Caki2 (cell line): Measurements from ENCODE around the gene IL1RAPL1. TPM values are rescaled to one million over a fixed set of nuclear protein-coding genes. Genes with fewer than 3 reads are reported as not detected.

Source experiments
- DNase-seq: peaks from one replicate; pipeline ENCODE4 v3.0.0-alpha.2; 2015; ENCODE audit warnings: low read depth
- in situ Hi-C: cut with HindIII; loops from 2 replicates; pipeline ENCODE4 v1.10.0; 2016; ENCODE audit warnings: low sequenced_read_pairs, low pct_unique_long_range_greater_than_20kb, mixed read lengths
- total RNA-seq: library from RNA; depleted of rRNA; stranded (reverse); fragments of >200 nt; shearing (Covaris generic); gene quantifications from 2 replicates; pipeline ENCODE4 v1.2.3, GENCODE V29; 2014; ENCODE audit warnings: low replicate concordance

IL1RAPL1 gene
- total RNA-seq, 1 experiment from 2014 or later: 0.17 TPM

- in situ Hi-C loops: no loop called here
- DNase-seq: no peak
Observed at GRCh38 chrX:29422034-29422433, 834.8 kb downstream of the IL1RAPL1 start.

- in situ Hi-C loops: no loop called here
- DNase-seq: no peak
Observed at GRCh38 chrX:29431895-29432294, 844.6 kb downstream of the IL1RAPL1 start.

GRCh38 chrX:29432534-29432933, 845.3 kb downstream of the IL1RAPL1 start:
- no peak for DNase-seq
- in situ Hi-C loops: no loop called here

- no peak for DNase-seq
- in situ Hi-C loops: no loop called here
Observed at GRCh38 chrX:29434939-29435338, 847.7 kb downstream of the IL1RAPL1 start.

- in situ Hi-C loops: no loop called here
- DNase-seq: no peak
Observed at GRCh38 chrX:29435396-29435795, 848.1 kb downstream of the IL1RAPL1 start.

- DNase-seq: no peak
- in situ Hi-C loops: no loop called here
Observed at GRCh38 chrX:29447867-29448266, 860.6 kb downstream of the IL1RAPL1 start.

GRCh38 chrX:29453333-29453732, 866.1 kb downstream of the IL1RAPL1 start:
- in situ Hi-C loops: no loop called here
- DNase-seq: no peak

GRCh38 chrX:29455702-29456101, 868.5 kb downstream of the IL1RAPL1 start:
- no peak for DNase-seq
- in situ Hi-C loops: no loop called here

- no peak for DNase-seq
- in situ Hi-C loops: no loop called here
Observed at GRCh38 chrX:29461039-29461438, 873.8 kb downstream of the IL1RAPL1 start.

GRCh38 chrX:29466456-29466855, 879.2 kb downstream of the IL1RAPL1 start:
- in situ Hi-C loops: no loop called here
- no peak for DNase-seq

- DNase-seq: no peak
Observed at GRCh38 chrX:29468911-29469494, 881.8 kb downstream of the IL1RAPL1 start.

GRCh38 chrX:29470030-29470429, 882.8 kb downstream of the IL1RAPL1 start:
- in situ Hi-C loops: no loop called here

More at GRCh38 chrX:29468911-29469494, 881.8 kb downstream of the IL1RAPL1 start:
- in situ Hi-C loops: no loop called here

GRCh38 chrX:29471829-29472228, 884.6 kb downstream of the IL1RAPL1 start:
- no peak for DNase-seq
- in situ Hi-C loops: no loop called here

More at GRCh38 chrX:29470030-29470429, 882.8 kb downstream of the IL1RAPL1 start:
- no peak for DNase-seq

- DNase-seq: no peak
- in situ Hi-C loops: no loop called here
Observed at GRCh38 chrX:29477878-29478277, 890.6 kb downstream of the IL1RAPL1 start.

GRCh38 chrX:29478336-29479069, 891.3 kb downstream of the IL1RAPL1 start:
- DNase-seq: no peak
- in situ Hi-C loops: no loop called here

- no peak for DNase-seq
- in situ Hi-C loops: no loop called here
Observed at GRCh38 chrX:29487214-29487613, 900.0 kb downstream of the IL1RAPL1 start.

GRCh38 chrX:29487714-29488113, 900.5 kb downstream of the IL1RAPL1 start:
- DNase-seq: no peak
- in situ Hi-C loops: no loop called here

- no peak for DNase-seq
- in situ Hi-C loops: no loop called here
Observed at GRCh38 chrX:29488919-29489318, 901.7 kb downstream of the IL1RAPL1 start.

- DNase-seq: no peak
- in situ Hi-C loops: no loop called here
Observed at GRCh38 chrX:29490606-29491005, 903.4 kb downstream of the IL1RAPL1 start.

GRCh38 chrX:29491659-29492058, 904.4 kb downstream of the IL1RAPL1 start:
- no peak for DNase-seq
- in situ Hi-C loops: no loop called here
